CD4-positive, alpha-beta memory T cell (primary cell): ENCODE measurements around the gene KLHL41. TPM values are rescaled to one million over a fixed set of nuclear protein-coding genes. Genes with fewer than 3 reads are reported as not detected.

Source experiments
- CTCF ChIA-PET: fragments of 350-600 bp; sonication (Branson Sonifier 250); formaldehyde crosslinking; loops from one replicate; lab custom pipeline; 2021; ENCODE audit warnings: inconsistent platforms; ENCODE audit not compliant: partially characterized antibody; lab: Charles Lee
- POLR2A ChIA-PET: fragments of 350-600 bp; sonication (Branson Sonifier 250); formaldehyde crosslinking; loops from one replicate; lab custom pipeline; 2021; ENCODE audit not compliant: partially characterized antibody; lab: Charles Lee
- DNase-seq, 5 donors: peaks; one replicate each; pipeline versions ENCODE4 v3.0.0 to v3.0.0-alpha.2; 2020 to 2022; ENCODE audit warnings: mixed read lengths in 1 of 5
- H3K27ac ChIP-seq: one replicate; pipeline ENCODE4 v1.7.0; 2013; ENCODE audit warnings: low read depth, low read length
- H3K27me3 ChIP-seq: 2 replicates; pipeline ENCODE4 v1.7.0; 2013; ENCODE audit warnings: mild to moderate bottlenecking, low read length, moderate library complexity; ENCODE audit not compliant: insufficient read depth
- H3K36me3 ChIP-seq: 2 replicates; pipeline ENCODE4 v1.7.0; 2013; ENCODE audit warnings: mild to moderate bottlenecking, low read length, moderate library complexity; ENCODE audit not compliant: insufficient read depth
- H3K4me1 ChIP-seq: 2 replicates; pipeline ENCODE4 v1.7.0; 2013; ENCODE audit warnings: mild to moderate bottlenecking, low read length, moderate library complexity; ENCODE audit not compliant: insufficient read depth
- H3K4me3 ChIP-seq, 2 donors: one replicate each; pipeline ENCODE4 v1.7.0; 2013; ENCODE audit warnings: low read length in 2 of 2, mild to moderate bottlenecking in 1 of 2
- H3K9me3 ChIP-seq, 2 donors: one replicate each; pipeline ENCODE4 v1.7.0; 2013; ENCODE audit warnings: low read length in 2 of 2, control low read depth in 1 of 2; ENCODE audit not compliant: control insufficient read depth in 1 of 2
- H3K27ac Mint-ChIP-seq, 7 donors: one replicate each; pipeline ENCODE4 v1.8.0; 2020 to 2021; ENCODE audit warnings: mixed read lengths in 7 of 7, mild to moderate bottlenecking in 6 of 7, inconsistent platforms in 3 of 7, moderate library complexity in 3 of 7
- H3K27me3 Mint-ChIP-seq, 2 donors: one replicate each; pipeline ENCODE4 v1.8.0; 2020 to 2021; ENCODE audit warnings: mixed read lengths in 2 of 2
- H3K36me3 Mint-ChIP-seq, 2 donors: one replicate each; pipeline ENCODE4 v1.8.0; 2020 to 2021; ENCODE audit warnings: mixed read lengths in 2 of 2, inconsistent platforms in 1 of 2, mild to moderate bottlenecking in 1 of 2
- H3K4me1 Mint-ChIP-seq, 4 donors: one replicate each; pipeline ENCODE4 v1.8.0; 2020 to 2021; ENCODE audit warnings: mixed read lengths in 4 of 4, mild to moderate bottlenecking in 1 of 4
- H3K4me3 Mint-ChIP-seq, 8 donors: one replicate each; pipeline ENCODE4 v1.8.0; 2020 to 2021; ENCODE audit warnings: mixed read lengths in 8 of 8, mild to moderate bottlenecking in 7 of 8, moderate library complexity in 6 of 8, inconsistent platforms in 3 of 8
- H3K9me3 Mint-ChIP-seq, 8 donors: one replicate each; pipeline ENCODE4 v1.8.0; 2020 to 2021; ENCODE audit warnings: mixed read lengths in 8 of 8, mild to moderate bottlenecking in 5 of 8, inconsistent platforms in 3 of 8, moderate library complexity in 1 of 8
- intact Hi-C: fragments of 100-400 bp; cut with micrococcal nuclease; formaldehyde crosslinking; loops from one replicate; pipeline ENCODE4 v1.15.1; 2023
- polyA plus RNA-seq, 2 donors: library from polyadenylated mRNA; unstranded; fragments of 300-500 nt; fragmentation: Illumina TruSeq; gene quantifications; one replicate each; pipeline ENCODE4 v1.2.3, GENCODE V29; 2021
- total RNA-seq, 2 experiments: library from RNA; stranded (reverse); gene quantifications; one replicate each; pipeline ENCODE4 v1.2.3, GENCODE V29; 2021

Gene KLHL41
- total RNA-seq (under 1 TPM; 0.25 to 0.81 TPM), polyA plus RNA-seq (under 1 TPM in 1 of 2 donors, not detected in 1; 0.09 TPM)

DNA sequence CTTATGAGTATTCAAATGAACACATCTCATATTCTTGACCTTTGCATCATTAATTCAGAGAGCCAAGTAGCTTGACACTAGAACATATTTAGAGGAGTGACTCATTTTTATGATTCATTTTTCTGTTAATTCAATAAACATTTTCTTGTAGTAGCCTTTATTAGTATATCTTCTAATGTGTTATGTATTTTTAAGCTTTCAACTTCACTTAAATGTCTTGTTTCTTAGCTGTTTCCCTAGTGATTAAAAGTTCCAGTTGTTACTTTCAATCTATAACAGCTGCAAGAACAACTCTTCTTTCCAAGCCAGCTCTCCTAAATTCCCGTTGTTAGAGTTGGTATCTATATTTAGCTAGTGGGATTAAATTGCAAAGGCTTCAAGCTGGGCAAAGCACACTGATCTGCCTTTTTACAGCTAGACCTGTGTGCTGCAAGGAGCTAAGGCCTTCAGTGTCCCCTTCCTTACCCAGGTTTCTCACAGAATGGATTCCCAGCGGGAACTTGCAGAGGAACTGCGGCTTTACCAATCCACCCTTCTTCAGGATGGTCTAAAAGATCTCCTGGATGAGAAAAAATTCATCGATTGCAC, at the start of gene KLHL41:
Gene KLHL41, plus strand, starts transcription at position 405 of the 588 bp plus-strand sequence. Its CDS starts 77 bp downstream, at position 482.
- peak within 1 kb of the TSS in 1 of 7 donors; percentile 37 for H3K27ac Mint-ChIP-seq
- no peaks in the 10 kb centered on the region for H3K27me3 Mint-ChIP-seq
- no peaks in the 10 kb centered on the region for H3K4me1 Mint-ChIP-seq
- no peak within 1 kb of the TSS for H3K27ac ChIP-seq
- no peak within 1 kb of the TSS for H3K4me3 ChIP-seq
- no peaks in the 10 kb centered on the region for H3K27me3 ChIP-seq
- intact Hi-C loops = no loop called here
- POLR2A ChIA-PET = no interaction called here
- H3K4me3 Mint-ChIP-seq = no peak within 1 kb of the TSS
- no peaks in the 10 kb centered on the region for H3K9me3 ChIP-seq
- no peaks in the 10 kb centered on the region for H3K9me3 Mint-ChIP-seq
- no peaks in the 10 kb centered on the region for H3K36me3 ChIP-seq
- peaks cover 0 to 13% of the 10 kb centered on the region in 2 donors for H3K36me3 Mint-ChIP-seq
- DNase-seq = no peak
- CTCF ChIA-PET = no interaction called here
- H3K4me1 ChIP-seq = no peaks in the 10 kb centered on the region

DNA sequence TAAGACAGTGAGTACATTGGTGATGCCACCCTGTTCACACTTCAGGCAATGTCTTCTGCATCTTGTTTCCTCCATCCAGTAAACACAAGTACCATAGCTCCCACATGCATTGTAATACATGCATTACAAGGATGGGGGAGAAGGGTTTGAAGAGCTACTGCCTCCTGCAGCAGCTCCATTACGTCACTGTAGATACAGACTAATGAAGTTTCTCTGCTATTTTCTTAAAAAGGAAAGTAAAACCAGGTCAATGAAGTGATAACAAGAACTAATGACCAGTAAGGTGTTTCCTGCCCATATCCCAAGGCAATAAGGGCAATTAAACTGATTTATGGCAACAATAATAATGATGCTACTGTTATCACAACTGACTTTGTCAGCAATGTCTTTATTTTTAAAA, 48.4 kb upstream of the KLHL41 start:
- Mint-ChIP-seq H3K27ac (no peak overlapping the region), H3K4me3 (no peak overlapping the region), H3K27me3 (peaks cover 0 to 1% of the 10 kb centered on the region in 2 donors), H3K9me3 (peaks cover 0 to 3% (median 0%) of the 10 kb centered on the region in 8 donors), H3K4me1 (peaks cover 0 to 4% (median 1%) of the 10 kb centered on the region in 4 donors), H3K36me3 (no peaks in the 10 kb centered on the region)
- intact Hi-C loops = no loop called here
- CTCF ChIA-PET = interaction anchor here (1.0 kb wide), 1 partner anchor 9 kb away, joined by 3 read pairs; no protein-coding TSS in a partner anchor
- DNase-seq = no peak
- no peak overlapping the region for H3K4me3 ChIP-seq
- no peaks in the 10 kb centered on the region for H3K36me3 ChIP-seq
- H3K27me3 ChIP-seq = no peaks in the 10 kb centered on the region
- H3K27ac ChIP-seq = no peak overlapping the region
- POLR2A ChIA-PET = interaction anchor here (1.4 kb wide), 1 partner anchor 10 kb away, joined by 3 read pairs; no protein-coding TSS in a partner anchor
- no peaks in the 10 kb centered on the region for H3K9me3 ChIP-seq
- H3K4me1 ChIP-seq = no peaks in the 10 kb centered on the region

DNA sequence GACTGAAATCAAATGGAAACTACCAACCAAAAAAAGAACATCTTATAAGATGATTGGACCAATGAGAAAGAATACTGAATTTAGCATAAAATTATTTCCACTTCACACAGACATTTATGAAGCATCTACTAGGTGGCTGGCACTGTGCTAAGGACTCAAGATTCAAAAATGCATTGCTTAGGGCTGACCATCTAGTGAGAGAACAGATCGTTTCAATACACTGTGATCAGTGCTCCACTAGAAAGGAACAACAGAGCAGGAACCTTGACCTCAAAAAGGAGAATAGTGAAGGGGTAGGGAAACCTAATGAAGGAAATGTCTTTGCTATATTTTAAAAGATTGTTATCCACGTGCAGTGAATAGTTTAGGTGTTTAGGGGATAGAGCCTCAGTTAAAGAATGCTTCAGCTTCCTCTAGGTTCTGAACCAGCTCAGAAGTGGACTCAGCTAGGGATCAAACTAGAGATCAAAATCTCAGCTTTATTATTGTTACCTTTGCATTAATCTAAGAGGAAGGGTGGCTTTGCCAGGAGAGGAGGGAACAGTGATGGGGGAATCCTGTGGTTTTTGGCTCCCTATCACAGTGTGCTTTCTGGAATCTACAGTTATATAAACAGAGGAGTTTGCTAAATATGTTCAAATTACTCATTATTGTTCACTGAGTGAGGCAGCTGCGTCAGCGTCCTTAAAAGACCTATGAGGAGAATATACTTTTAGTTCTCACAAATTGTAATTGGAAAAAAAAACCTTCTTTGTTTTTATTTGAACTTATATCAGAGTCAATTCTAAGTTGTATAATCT, 46.4 kb upstream of the KLHL41 start:
- peaks cover 0 to 1% of the 10 kb centered on the region in 2 donors for H3K27me3 Mint-ChIP-seq
- DNase-seq = no peak
- peak overlapping the region in 1 of 7 donors; percentile 72 for H3K27ac Mint-ChIP-seq
- ChIA-PET POLR2A (interaction anchor here (1.0 to 1.6 kb wide), 2 partner anchors 15 to 16 kb away, joined by 3 to 6 read pairs; partner anchors contain the start of gene BBS5), CTCF (interaction anchor here (1.4 to 1.9 kb wide), 2 partner anchors 8 to 16 kb away, joined by 3 to 7 read pairs; partner anchors contain the start of gene BBS5)
- intact Hi-C loops = no loop called here
- no peaks in the 10 kb centered on the region for H3K4me1 ChIP-seq
- no peaks in the 10 kb centered on the region for H3K36me3 ChIP-seq
- no peak overlapping the region for H3K4me3 Mint-ChIP-seq
- no peaks in the 10 kb centered on the region for H3K9me3 ChIP-seq
- no peaks in the 10 kb centered on the region for H3K27me3 ChIP-seq
- H3K36me3 Mint-ChIP-seq = no peaks in the 10 kb centered on the region
- peaks cover 0 to 4% (median 1%) of the 10 kb centered on the region in 4 donors for H3K4me1 Mint-ChIP-seq
- H3K9me3 Mint-ChIP-seq = no peaks in the 10 kb centered on the region
- H3K4me3 ChIP-seq = no peak overlapping the region
- no peak overlapping the region for H3K27ac ChIP-seq

DNA sequence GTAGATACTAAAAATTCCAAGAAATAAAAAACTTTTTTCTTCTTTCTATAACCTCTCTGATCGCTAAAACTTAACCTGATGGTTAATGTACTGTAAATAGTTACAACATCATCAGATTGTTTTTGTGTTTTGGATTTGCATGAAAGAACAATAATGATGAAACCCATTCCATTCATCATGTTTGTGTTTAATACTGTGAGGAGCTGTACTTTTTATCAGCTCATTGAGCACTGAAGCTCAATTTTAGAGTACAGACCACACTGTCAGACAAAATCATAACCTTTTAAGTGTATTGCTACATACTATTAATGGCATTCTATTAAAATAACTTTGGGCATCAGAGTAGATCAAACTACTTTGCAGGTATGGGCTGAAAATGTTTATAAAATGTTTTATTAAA, 45.0 kb upstream of the KLHL41 start:
- intact Hi-C loops = no loop called here
- H3K9me3 Mint-ChIP-seq = no peaks in the 10 kb centered on the region
- no peaks in the 10 kb centered on the region for H3K9me3 ChIP-seq
- no peaks in the 10 kb centered on the region for H3K27me3 ChIP-seq
- H3K4me3 Mint-ChIP-seq = no peak overlapping the region
- H3K4me1 ChIP-seq = no peaks in the 10 kb centered on the region
- ChIA-PET POLR2A (interaction anchor here (1.4 to 1.6 kb wide), 2 partner anchors 15 to 98 kb away, joined by 3 to 6 read pairs; partner anchors contain the start of gene BBS5), CTCF (interaction anchor here (1.1 to 1.9 kb wide), 2 partner anchors 15 kb away, joined by 3 to 7 read pairs; partner anchors contain the start of gene BBS5)
- no peaks in the 10 kb centered on the region for H3K36me3 ChIP-seq
- H3K27me3 Mint-ChIP-seq = no peaks in the 10 kb centered on the region
- no peak overlapping the region for H3K27ac ChIP-seq
- no peaks in the 10 kb centered on the region for H3K36me3 Mint-ChIP-seq
- no peak overlapping the region for H3K4me3 ChIP-seq
- no peak for DNase-seq
- H3K27ac Mint-ChIP-seq = no peak overlapping the region
- H3K4me1 Mint-ChIP-seq = peaks cover 0 to 4% (median 1%) of the 10 kb centered on the region in 4 donors

DNA sequence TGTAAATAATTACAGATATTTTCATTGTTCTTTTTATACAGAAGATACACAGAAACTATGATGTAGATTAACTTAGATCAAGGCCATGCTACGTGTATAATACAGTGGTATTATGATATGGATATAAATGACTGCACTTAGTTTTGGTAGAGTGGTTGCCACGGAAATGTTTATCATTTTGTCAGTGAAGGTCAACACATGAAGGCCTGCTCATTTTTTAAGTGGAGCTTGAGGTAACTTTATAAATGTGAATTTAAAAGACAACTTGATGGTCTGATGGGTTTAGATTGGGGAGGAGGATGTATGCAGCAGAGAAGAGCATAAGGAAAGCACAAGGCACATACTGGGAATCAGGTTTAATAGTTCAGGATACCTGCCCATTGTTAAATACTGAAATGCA, 44.6 kb upstream of the KLHL41 start:
- DNase-seq = no peak
- no peaks in the 10 kb centered on the region for H3K27me3 Mint-ChIP-seq
- H3K27me3 ChIP-seq = no peaks in the 10 kb centered on the region
- H3K4me3 ChIP-seq = no peak overlapping the region
- H3K27ac Mint-ChIP-seq = peak overlapping the region in 5 of 7 donors; percentile 3 to 60 (median 38)
- intact Hi-C loops = no loop called here
- ChIA-PET CTCF (interaction anchor here (1.1 to 1.9 kb wide), 2 partner anchors 14 to 16 kb away, joined by 3 to 7 read pairs; partner anchors contain the start of gene BBS5), POLR2A (interaction anchor here (1.4 to 1.6 kb wide), 2 partner anchors 15 to 98 kb away, joined by 3 to 6 read pairs; partner anchors contain the start of gene BBS5)
- H3K4me1 Mint-ChIP-seq = peaks cover 0 to 4% (median 1%) of the 10 kb centered on the region in 4 donors
- H3K36me3 Mint-ChIP-seq = no peaks in the 10 kb centered on the region
- H3K27ac ChIP-seq = no peak overlapping the region
- no peaks in the 10 kb centered on the region for H3K9me3 Mint-ChIP-seq
- H3K36me3 ChIP-seq = no peaks in the 10 kb centered on the region
- peak overlapping the region in 1 of 8 donors; percentile 4 for H3K4me3 Mint-ChIP-seq
- H3K9me3 ChIP-seq = no peaks in the 10 kb centered on the region
- H3K4me1 ChIP-seq = no peaks in the 10 kb centered on the region

DNA sequence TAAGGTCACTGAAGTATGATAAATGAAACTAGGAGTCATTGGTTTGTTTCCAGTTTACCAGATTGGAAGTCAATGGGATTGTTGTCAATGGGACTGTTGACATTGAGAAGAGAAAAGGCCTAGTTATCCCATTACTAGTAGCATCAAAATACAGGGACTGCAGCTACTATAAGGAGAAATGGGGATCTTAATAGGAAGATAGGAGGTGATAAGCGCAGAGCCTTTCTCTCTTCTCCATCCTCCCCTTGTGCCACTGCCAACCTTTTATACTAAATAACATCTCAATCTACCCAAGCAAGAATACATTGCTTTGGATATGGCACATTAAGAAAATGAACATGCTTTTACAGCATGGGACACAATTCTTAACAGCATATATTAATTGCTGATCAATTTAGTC, 40.7 kb upstream of the KLHL41 start:
- no peaks in the 10 kb centered on the region for H3K9me3 ChIP-seq
- Mint-ChIP-seq H3K9me3 (no peaks in the 10 kb centered on the region), H3K27me3 (no peaks in the 10 kb centered on the region), H3K4me1 (peaks cover 0 to 2% (median under 1%) of the 10 kb centered on the region in 4 donors), H3K4me3 (no peak overlapping the region), H3K27ac (peak overlapping the region in 1 of 7 donors; percentile 7), H3K36me3 (no peaks in the 10 kb centered on the region)
- H3K4me3 ChIP-seq = no peak overlapping the region
- DNase-seq = no peak
- CTCF ChIA-PET = interaction anchor here (3.3 kb wide), 1 partner anchor 11 kb away, joined by 19 read pairs; the partner anchor contains the start of gene BBS5
- H3K36me3 ChIP-seq = no peaks in the 10 kb centered on the region
- POLR2A ChIA-PET = interaction anchor here (1.6 to 1.8 kb wide), 2 partner anchors 10 to 94 kb away, joined by 5 to 7 read pairs; partner anchors contain the start of gene BBS5
- no peak overlapping the region for H3K27ac ChIP-seq
- no peaks in the 10 kb centered on the region for H3K27me3 ChIP-seq
- intact Hi-C loops = no loop called here
- H3K4me1 ChIP-seq = no peaks in the 10 kb centered on the region
